ENCODE results near the gene ATP9B. TPM values are rescaled to one million over a fixed set of nuclear protein-coding genes. Genes with fewer than 3 reads are reported as not detected.

Gene ATP9B
- total RNA-seq, 1 experiment from 2014 or later: 44.4 TPM

DNA sequence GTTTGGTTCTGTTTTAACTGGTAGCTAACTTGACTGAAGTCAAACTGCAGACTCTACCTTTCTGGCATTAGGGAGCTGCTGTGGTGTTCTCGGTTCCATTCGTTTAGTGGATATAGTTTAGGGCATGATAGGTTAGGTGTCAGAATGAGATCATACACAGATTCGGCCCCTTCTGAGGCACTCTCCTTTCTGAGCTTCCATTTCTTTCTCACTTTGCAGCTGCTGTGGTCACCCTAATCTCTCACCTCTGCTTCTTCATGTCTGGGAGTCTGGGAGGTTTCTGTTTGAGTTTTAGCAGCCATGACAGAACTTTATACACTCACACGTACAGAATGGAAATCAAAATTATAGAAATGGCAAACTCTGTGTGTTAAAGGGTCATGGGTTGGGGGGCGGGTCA is 122.8 kb downstream of the ATP9B start:
- no peak overlapping the region for H3K27ac ChIP-seq (ENCODE audit: low read length)
- POLR2A ChIA-PET: no interaction called here
- no peaks in the 10 kb centered on the region for H3K9me3 ChIP-seq (ENCODE audit: control insufficient read depth, insufficient read depth, low read depth, low read length)
- CTCF ChIA-PET: no interaction called here
- in situ Hi-C loops (cut with HindIII; ENCODE audit: low pct_unique_long_range_greater_than_20kb, low sequenced_read_pairs): no loop called here
- no peaks in the 10 kb centered on the region for H3K4me1 ChIP-seq (ENCODE audit: control insufficient read depth, insufficient read depth, low read length)
- ATAC-seq: no peak
- H3K4me3 ChIP-seq (ENCODE audit: low read depth in 2 of 2, low read length in 2 of 2): no peak overlapping the region
- no peaks in the 10 kb centered on the region; the same call in 1 of the 2 replicates for H3K36me3 ChIP-seq (ENCODE audit: control insufficient read depth, insufficient read depth, low read length)
- no TSS peak for BruUV-seq (replicated peaks)
- TF ChIP-seq SIN3A (IDR thresholded peaks at IDR 0.05; ENCODE audit: borderline replicate concordance, insufficient read depth, low read depth, low read length) (no peak), TCF7L2 (IDR thresholded peaks at IDR 0.05; ENCODE audit: low read depth, low read length) (no peak), POLR2AphosphoS5 (IDR thresholded peaks at IDR 0.05; ENCODE audit: low read depth, low read length) (no peak)
- TF ChIP-seq, protein P1, sequence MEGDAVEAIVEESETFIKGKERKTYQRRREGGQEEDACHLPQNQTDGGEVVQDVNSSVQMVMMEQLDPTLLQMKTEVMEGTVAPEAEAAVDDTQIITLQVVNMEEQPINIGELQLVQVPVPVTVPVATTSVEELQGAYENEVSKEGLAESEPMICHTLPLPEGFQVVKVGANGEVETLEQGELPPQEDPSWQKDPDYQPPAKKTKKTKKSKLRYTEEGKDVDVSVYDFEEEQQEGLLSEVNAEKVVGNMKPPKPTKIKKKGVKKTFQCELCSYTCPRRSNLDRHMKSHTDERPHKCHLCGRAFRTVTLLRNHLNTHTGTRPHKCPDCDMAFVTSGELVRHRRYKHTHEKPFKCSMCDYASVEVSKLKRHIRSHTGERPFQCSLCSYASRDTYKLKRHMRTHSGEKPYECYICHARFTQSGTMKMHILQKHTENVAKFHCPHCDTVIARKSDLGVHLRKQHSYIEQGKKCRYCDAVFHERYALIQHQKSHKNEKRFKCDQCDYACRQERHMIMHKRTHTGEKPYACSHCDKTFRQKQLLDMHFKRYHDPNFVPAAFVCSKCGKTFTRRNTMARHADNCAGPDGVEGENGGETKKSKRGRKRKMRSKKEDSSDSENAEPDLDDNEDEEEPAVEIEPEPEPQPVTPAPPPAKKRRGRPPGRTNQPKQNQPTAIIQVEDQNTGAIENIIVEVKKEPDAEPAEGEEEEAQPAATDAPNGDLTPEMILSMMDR (IDR thresholded peaks at IDR 0.05): no peak
- TF ChIP-seq, protein P2, sequence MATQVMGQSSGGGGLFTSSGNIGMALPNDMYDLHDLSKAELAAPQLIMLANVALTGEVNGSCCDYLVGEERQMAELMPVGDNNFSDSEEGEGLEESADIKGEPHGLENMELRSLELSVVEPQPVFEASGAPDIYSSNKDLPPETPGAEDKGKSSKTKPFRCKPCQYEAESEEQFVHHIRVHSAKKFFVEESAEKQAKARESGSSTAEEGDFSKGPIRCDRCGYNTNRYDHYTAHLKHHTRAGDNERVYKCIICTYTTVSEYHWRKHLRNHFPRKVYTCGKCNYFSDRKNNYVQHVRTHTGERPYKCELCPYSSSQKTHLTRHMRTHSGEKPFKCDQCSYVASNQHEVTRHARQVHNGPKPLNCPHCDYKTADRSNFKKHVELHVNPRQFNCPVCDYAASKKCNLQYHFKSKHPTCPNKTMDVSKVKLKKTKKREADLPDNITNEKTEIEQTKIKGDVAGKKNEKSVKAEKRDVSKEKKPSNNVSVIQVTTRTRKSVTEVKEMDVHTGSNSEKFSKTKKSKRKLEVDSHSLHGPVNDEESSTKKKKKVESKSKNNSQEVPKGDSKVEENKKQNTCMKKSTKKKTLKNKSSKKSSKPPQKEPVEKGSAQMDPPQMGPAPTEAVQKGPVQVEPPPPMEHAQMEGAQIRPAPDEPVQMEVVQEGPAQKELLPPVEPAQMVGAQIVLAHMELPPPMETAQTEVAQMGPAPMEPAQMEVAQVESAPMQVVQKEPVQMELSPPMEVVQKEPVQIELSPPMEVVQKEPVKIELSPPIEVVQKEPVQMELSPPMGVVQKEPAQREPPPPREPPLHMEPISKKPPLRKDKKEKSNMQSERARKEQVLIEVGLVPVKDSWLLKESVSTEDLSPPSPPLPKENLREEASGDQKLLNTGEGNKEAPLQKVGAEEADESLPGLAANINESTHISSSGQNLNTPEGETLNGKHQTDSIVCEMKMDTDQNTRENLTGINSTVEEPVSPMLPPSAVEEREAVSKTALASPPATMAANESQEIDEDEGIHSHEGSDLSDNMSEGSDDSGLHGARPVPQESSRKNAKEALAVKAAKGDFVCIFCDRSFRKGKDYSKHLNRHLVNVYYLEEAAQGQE (IDR thresholded peaks at IDR 0.05; ENCODE audit: insufficient read depth in 1 of 2, low read depth in 2 of 2, low read length in 1 of 2): no peak
- intact Hi-C loops (cut with micrococcal nuclease; ENCODE audit: unreplicated experiment): no loop called here
- no peaks in the 10 kb centered on the region for H3K27me3 ChIP-seq (ENCODE audit: control insufficient read depth, insufficient read depth, low read length)
- no peak for DNase-seq (ENCODE audit: low read depth, low spot score)

DNA sequence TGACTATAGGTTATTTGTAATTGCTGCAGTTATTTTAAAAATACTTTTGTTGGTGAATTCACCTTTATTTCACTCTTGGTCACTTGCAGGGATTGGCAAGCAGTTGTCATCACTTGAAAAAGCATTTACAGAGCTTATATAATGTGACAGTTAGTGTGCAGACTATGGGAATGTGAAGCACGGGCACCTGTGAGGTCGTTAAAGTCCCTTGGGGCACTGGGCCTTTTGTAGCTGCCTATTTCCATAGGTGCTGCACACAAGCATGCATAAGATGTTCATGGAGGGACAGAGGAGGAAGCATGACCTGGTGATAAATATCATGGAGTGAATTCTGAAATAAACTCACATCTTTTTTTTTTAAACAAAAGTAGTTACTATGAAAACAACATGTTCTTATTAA is 124.6 kb downstream of the ATP9B start:
- intact Hi-C loops (cut with micrococcal nuclease; ENCODE audit: unreplicated experiment): no loop called here
- no peak overlapping the region for H3K27ac ChIP-seq (ENCODE audit: low read length)

More for the DNA sequence above, 124.6 kb downstream of the ATP9B start:
- TF ChIP-seq, protein P2 (IDR thresholded peaks at IDR 0.05; ENCODE audit: insufficient read depth in 1 of 2, low read depth in 2 of 2, low read length in 1 of 2): no peak
- TF ChIP-seq, protein P1 (IDR thresholded peaks at IDR 0.05): no peak
- TF ChIP-seq TCF7L2 (IDR thresholded peaks at IDR 0.05; ENCODE audit: low read depth, low read length) (no peak), POLR2AphosphoS5 (IDR thresholded peaks at IDR 0.05; ENCODE audit: low read depth, low read length) (no peak), SIN3A (IDR thresholded peaks at IDR 0.05; ENCODE audit: borderline replicate concordance, insufficient read depth, low read depth, low read length) (no peak)
- ATAC-seq: no peak
- H3K4me3 ChIP-seq (ENCODE audit: low read depth in 2 of 2, low read length in 2 of 2): no peak overlapping the region
- no peaks in the 10 kb centered on the region for H3K27me3 ChIP-seq (ENCODE audit: control insufficient read depth, insufficient read depth, low read length)
- H3K4me1 ChIP-seq (ENCODE audit: control insufficient read depth, insufficient read depth, low read length): no peaks in the 10 kb centered on the region
- no peaks in the 10 kb centered on the region for H3K9me3 ChIP-seq (ENCODE audit: control insufficient read depth, insufficient read depth, low read depth, low read length)
- no TSS peak for BruUV-seq (replicated peaks)
- H3K36me3 ChIP-seq (ENCODE audit: control insufficient read depth, insufficient read depth, low read length): no peaks in the 10 kb centered on the region; the same call in 1 of the 2 replicates
- ChIA-PET CTCF (no interaction called here), POLR2A (interaction anchor here (0.6 kb wide), 1 partner anchor 320 kb away, joined by 11 read pairs; no protein-coding TSS in a partner anchor)
- no peak for DNase-seq (ENCODE audit: low read depth, low spot score)
- in situ Hi-C loops (cut with HindIII; ENCODE audit: low pct_unique_long_range_greater_than_20kb, low sequenced_read_pairs): no loop called here

All from Panc1 (cell line).